AG09319 (cell line): ENCODE measurements around the gene GTF3C1.

Experiments used
- DNase-seq: peaks from one replicate; pipeline ENCODE4 v3.0.0-alpha.2; 2010; ENCODE audit warnings: low read depth; ENCODE audit errors: extremely low read depth
- CTCF ChIP-seq: IDR thresholded peaks from 2 replicates; pipeline ENCODE4 v1.5.1; 2011; ENCODE audit warnings: low read depth, mild to moderate bottlenecking, inconsistent platforms, low read length, moderate library complexity

Gene GTF3C1

GRCh38 chr16:27564224-27564623 lies 14.5 kb upstream of the GTF3C1 start:
- no peak for DNase-seq
- TF ChIP-seq CTCF, result no peak

GRCh38 chr16:27561216-27561615 lies 11.5 kb upstream of the GTF3C1 start:
- no peak for TF ChIP-seq CTCF
- no peak for DNase-seq

- no peak for TF ChIP-seq CTCF
- no peak for DNase-seq
Measured at GRCh38 chr16:27558932-27559331, 9.2 kb upstream of the GTF3C1 start.

- TF ChIP-seq CTCF, result no peak
- no peak for DNase-seq
Measured at GRCh38 chr16:27558434-27558833, 8.7 kb upstream of the GTF3C1 start.

GRCh38 chr16:27556471-27556870 lies 6.8 kb upstream of the GTF3C1 start:
- TF ChIP-seq CTCF, result no peak

GRCh38 chr16:27551036-27551435 lies 1.3 kb upstream of the GTF3C1 start:
- TF ChIP-seq CTCF, result no peak
- DNase-seq, result no peak

More at GRCh38 chr16:27556471-27556870, 6.8 kb upstream of the GTF3C1 start:
- no peak for DNase-seq

- DNase-seq, result no peak
- TF ChIP-seq CTCF, result no peak
Measured at GRCh38 chr16:27550582-27550920, 838 bp upstream of the GTF3C1 start.
